C4-2B (cell line): ENCODE measurements around the gene C1orf94.

Experiments used
- H3K27ac ChIP-seq: fragments of 450-650 bp; 2 replicates; pipeline ENCODE4 v1.5.1; 2017
- ZFX ChIP-seq: fragments of 450-650 bp; IDR thresholded peaks from 2 replicates; pipeline ENCODE4 v1.6.1; 2017
- TF ChIP-seq, protein P1 (sequence below): fragments of 450-650 bp; conservative IDR thresholded peaks from 2 replicates; pipeline ENCODE4 v1.5.1; 2017; ENCODE audit warnings: mild to moderate bottlenecking

Gene C1orf94

GRCh38 chr1:34153246-34153645 is 23.5 kb upstream of the C1orf94 start:
- no peak overlapping the region for H3K27ac ChIP-seq
- TF ChIP-seq, protein P1, sequence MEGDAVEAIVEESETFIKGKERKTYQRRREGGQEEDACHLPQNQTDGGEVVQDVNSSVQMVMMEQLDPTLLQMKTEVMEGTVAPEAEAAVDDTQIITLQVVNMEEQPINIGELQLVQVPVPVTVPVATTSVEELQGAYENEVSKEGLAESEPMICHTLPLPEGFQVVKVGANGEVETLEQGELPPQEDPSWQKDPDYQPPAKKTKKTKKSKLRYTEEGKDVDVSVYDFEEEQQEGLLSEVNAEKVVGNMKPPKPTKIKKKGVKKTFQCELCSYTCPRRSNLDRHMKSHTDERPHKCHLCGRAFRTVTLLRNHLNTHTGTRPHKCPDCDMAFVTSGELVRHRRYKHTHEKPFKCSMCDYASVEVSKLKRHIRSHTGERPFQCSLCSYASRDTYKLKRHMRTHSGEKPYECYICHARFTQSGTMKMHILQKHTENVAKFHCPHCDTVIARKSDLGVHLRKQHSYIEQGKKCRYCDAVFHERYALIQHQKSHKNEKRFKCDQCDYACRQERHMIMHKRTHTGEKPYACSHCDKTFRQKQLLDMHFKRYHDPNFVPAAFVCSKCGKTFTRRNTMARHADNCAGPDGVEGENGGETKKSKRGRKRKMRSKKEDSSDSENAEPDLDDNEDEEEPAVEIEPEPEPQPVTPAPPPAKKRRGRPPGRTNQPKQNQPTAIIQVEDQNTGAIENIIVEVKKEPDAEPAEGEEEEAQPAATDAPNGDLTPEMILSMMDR, result no peak
- no peak for TF ChIP-seq ZFX

DNA sequence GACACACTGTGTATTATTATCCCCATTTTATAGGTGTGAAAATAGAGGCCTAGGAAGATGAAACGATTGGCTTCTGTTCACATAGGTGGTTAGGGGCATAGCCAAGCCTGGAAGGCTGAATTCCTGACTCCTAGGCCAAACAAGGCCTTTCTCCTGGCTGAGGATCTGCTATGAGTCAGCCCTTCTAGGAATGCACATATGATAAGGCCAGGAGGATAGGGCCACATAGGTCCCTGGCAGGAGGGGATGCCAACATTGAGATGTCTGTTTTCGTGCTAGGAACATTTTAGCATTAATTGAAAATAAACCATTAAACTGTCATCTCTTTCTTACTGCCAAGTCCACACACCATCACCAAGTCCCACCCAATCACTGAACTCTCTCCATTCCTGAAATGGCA is 20.8 kb upstream of the C1orf94 start:
- H3K27ac ChIP-seq, result no peak overlapping the region
- TF ChIP-seq ZFX, result no peak
- TF ChIP-seq, protein P1, result no peak

DNA sequence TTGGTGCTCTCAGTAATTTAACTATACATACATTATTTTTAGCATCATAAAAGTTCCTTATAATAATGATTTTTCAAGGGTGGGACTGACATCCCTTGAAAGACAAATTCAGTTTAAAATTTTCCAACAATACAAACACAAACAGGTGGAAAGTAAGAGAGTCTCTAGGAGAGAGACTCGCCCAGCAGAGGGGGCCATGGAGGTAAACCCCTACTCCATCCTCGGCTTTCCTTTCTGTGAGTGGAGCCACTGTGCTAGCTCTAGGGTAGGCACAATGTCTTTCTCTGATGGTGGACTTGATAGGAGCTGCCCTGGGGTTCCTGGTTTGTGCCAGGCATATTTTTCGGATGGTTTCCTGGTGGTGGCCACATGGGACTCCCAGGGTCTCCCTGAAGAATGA is 20.0 kb upstream of the C1orf94 start:
- TF ChIP-seq, protein P1, result no peak; the same call in 1 of the 2 replicates
- TF ChIP-seq ZFX, result no peak
- no peak overlapping the region for H3K27ac ChIP-seq

- no peak for TF ChIP-seq ZFX
- TF ChIP-seq, protein P1, result peak; percentile 73
- H3K27ac ChIP-seq, result no peak overlapping the region
Observed at GRCh38 chr1:34162852-34163766, 13.6 kb upstream of the C1orf94 start.

DNA sequence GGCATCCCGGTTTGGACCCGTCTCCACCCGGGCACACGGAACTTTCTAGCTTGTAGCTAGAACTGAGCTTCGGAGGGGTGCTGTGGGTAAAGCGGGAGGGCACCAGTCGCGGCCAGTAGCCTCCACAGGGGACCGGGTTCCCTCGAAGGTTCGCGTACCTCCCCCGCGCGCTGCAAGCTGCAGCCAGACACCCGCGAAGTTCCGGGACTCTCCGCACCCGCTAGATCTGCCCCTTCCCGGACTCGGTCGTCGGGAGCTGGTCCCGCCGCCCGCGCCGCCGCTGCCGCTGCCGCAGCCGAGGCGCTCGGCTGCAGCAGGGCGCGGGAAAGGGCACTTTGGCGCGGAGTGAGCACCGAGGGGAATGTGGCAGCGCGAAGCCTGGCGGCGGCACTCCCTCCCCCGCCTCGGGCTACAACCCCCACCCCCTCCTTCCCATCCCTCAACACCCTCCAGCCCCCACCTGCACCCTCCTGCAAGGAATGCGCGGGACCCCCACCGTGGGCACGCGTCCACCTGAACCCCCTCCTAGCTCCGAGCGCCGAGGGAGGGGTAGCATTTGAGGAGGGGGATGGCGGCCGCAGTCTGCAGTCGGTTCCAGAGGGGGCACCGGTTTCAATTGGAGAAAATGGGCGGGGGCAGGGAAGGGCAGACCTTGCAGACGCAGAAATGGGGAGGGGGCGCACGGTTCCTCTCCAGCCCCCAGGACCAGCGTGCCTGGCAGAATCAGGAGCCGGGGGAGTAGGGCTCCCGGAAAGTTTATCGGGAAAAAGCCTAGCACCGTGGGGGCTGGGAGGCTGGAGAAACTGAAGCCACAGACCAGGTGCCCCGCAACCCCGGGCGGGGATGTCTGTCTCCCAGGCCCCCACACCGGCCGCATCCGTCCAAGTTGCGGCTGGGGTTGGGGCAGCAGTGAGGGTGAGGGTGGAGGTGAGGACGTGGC is 12.6 kb upstream of the C1orf94 start:
- TF ChIP-seq ZFX, result no peak
- TF ChIP-seq, protein P1, result no peak
- H3K27ac ChIP-seq, result no peak overlapping the region

DNA sequence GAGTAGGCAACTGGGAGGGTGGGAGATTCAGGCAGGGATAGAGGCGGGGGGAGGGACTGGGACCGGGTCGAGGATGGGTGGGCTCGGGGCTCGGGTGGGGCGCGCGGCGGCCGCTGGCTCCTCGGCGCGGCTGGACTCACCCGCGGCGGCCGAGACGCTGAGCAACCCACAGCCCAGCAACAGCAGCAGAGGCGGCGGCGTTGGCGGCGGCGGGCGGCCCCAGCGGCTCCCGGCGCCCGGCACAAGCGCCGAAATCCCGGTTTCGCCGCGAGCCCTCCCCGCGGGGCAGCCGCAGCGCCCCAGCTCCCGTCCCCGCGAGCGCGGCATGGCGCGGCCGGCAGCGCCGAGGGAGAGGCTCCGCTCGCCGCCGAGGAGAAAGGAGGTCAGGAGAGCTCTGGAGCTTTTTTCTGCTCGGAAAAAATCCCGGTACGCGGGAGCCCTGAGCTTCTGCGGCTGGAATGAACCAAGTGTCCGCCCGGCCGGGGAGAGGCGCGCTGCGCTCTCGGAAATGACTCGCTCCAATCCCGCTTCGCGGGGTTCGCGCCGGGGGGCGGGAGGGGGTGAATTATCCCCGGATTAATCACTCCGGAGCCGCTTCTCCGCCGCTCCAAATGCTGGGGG is 11.8 kb upstream of the C1orf94 start, which contains the start of gene CSMD2:
TSS of gene CSMD2 (minus strand) at position 460 of the 621 bp plus-strand sequence. CDS start at position 327, 133 bp downstream.
- no peak within 1 kb of the TSS for H3K27ac ChIP-seq
- no peak for TF ChIP-seq ZFX
- TF ChIP-seq, protein P1, result no peak
